GM12878 (cell line): Measurements from ENCODE around the gene CCDC63. TPM values are rescaled to one million over a fixed set of nuclear protein-coding genes. Genes with fewer than 3 reads are reported as not detected.
A peak's percentile ranks its signal among the peaks of the same experiment; 100 is the strongest.

Experiments used
- ATAC-seq: fragments of 200-7000 bp; cut with Tn5 transposase; 3 replicates; pipeline ENCODE4 v1.9.1; 2020; ENCODE audit warnings: mild to moderate bottlenecking, moderate library complexity
- BruUV-seq: library from RNA; stranded (reverse); fragments of 400-500 nt; replicated peaks from 2 replicates; lab custom pipeline; 2021; lab: Mats Ljungman, UMichigan
- CTCF ChIA-PET: fragments of 300-600 bp; sonication (Branson Sonifier 250); formaldehyde crosslinking; extraction: SDS; loops from one replicate; lab custom pipeline; 2021; ENCODE audit warnings: inconsistent platforms; lab: Yijun Ruan, JAX
- POLR2A ChIA-PET: fragments of 350-600 bp; formaldehyde crosslinking; extraction: SDS; loops from one replicate; lab custom pipeline; 2021; ENCODE audit warnings: inconsistent platforms; lab: Charles Lee
- RAD21 ChIA-PET: fragments of 300-600 bp; sonication (Branson Sonifier 250); formaldehyde crosslinking; loops from one replicate; lab custom pipeline; 2023; ENCODE audit warnings: antibody characterized with exemption; ENCODE audit not compliant: unreplicated experiment; lab: Charles Lee
- SMC1A ChIA-PET: fragments of 300-600 bp; sonication (Branson Sonifier 250); formaldehyde crosslinking; loops from one replicate; lab custom pipeline; 2023; ENCODE audit not compliant: unreplicated experiment, uncharacterized antibody; lab: Charles Lee
- DNase-seq: peaks from one replicate; pipeline ENCODE4 v3.0.0-alpha.2; 2011; ENCODE audit warnings: low read depth, low spot score
- FAIRE-seq: peaks from 3 replicates; lab custom pipeline; 2011; peaks lifted over from hg19 to GRCh38; lab: Jason Lieb, UNC
- H2AFZ ChIP-seq: 2 replicates; pipeline ENCODE4 v1.6.0; 2011; ENCODE audit warnings: low read depth, low read length, control low read depth; ENCODE audit not compliant: control insufficient read depth
- H3K27ac ChIP-seq: 2 replicates; pipeline ENCODE4 v1.5.1; 2011; ENCODE audit warnings: control low read depth; ENCODE audit not compliant: control insufficient read depth, insufficient read depth
- H3K27me3 ChIP-seq, 2 experiments: replicated peaks in 1 of 2; 2 replicates each; pipeline versions ENCODE4 v1.6.0 to v1.6.1; 2011; ENCODE audit warnings: low read length in 1 of 2; ENCODE audit not compliant: control insufficient read depth in 2 of 2, insufficient read depth in 2 of 2
- H3K36me3 ChIP-seq, 2 experiments: 2 replicates each; pipeline ENCODE4 v1.5.1; 2011; ENCODE audit warnings: low read length in 1 of 2; ENCODE audit not compliant: control insufficient read depth in 2 of 2, insufficient read depth in 2 of 2
- H3K4me1 ChIP-seq: 2 replicates; pipeline ENCODE4 v1.6.1; 2011; ENCODE audit warnings: mild to moderate bottlenecking, low read length, moderate library complexity, mixed read lengths; ENCODE audit not compliant: control insufficient read depth, insufficient read depth
- H3K4me2 ChIP-seq: 2 replicates; pipeline ENCODE4 v1.6.0; 2011; ENCODE audit warnings: control low read depth; ENCODE audit not compliant: control insufficient read depth, insufficient read depth
- H3K4me3 ChIP-seq: fragments of 200-600 bp; sonication (generic); 2 replicates; pipeline ENCODE4 v1.5.1; 2016
- H3K79me2 ChIP-seq: 2 replicates; pipeline ENCODE4 v1.6.0; 2011; ENCODE audit warnings: low read length; ENCODE audit not compliant: control insufficient read depth, insufficient read depth
- H3K9ac ChIP-seq: 2 replicates; pipeline ENCODE4 v1.8.0; 2011; ENCODE audit warnings: low read length, control low read depth, mixed read lengths; ENCODE audit not compliant: control insufficient read depth, insufficient read depth
- H3K9me3 ChIP-seq: replicated peaks from 3 replicates; pipeline ENCODE4 v1.5.1; 2011; ENCODE audit warnings: mild to moderate bottlenecking, low read length; ENCODE audit not compliant: control insufficient read depth, insufficient read depth
- H4K20me1 ChIP-seq: 2 replicates; pipeline ENCODE4 v1.6.0; 2011; ENCODE audit not compliant: control insufficient read depth, insufficient read depth
- BCL11A ChIP-seq: IDR thresholded peaks from 2 replicates; pipeline ENCODE4 v1.6.1; 2011; ENCODE audit warnings: low read depth, low read length
- CHD1 ChIP-seq: IDR thresholded peaks from 2 replicates; pipeline ENCODE4 v1.6.1; 2012; ENCODE audit warnings: low read depth, low read length, improper control_type of control experiment
- ETV6 ChIP-seq, 2 experiments: fragments of 450-650 bp in 1 of 2; IDR thresholded peaks in 1 of 2; conservative IDR thresholded peaks in 1 of 2; 2 replicates each; pipeline ENCODE4 v1.6.1; 2014; ENCODE audit warnings: antibody characterized with exemption in 1 of 2, borderline replicate concordance in 1 of 2, low read depth in 1 of 2, mild to moderate bottlenecking in 1 of 2, moderate library complexity in 1 of 2
- HCFC1 ChIP-seq: fragments of 150-350 bp; IDR thresholded peaks from 2 replicates; pipeline ENCODE4 v1.6.1; 2014; ENCODE audit warnings: low read length
- HDGF ChIP-seq: fragments of 450-650 bp; IDR thresholded peaks from 2 replicates; pipeline ENCODE4 v1.6.1; 2016; ENCODE audit warnings: antibody characterized with exemption
- IKZF1 ChIP-seq: fragments of 450-650 bp; conservative IDR thresholded peaks from 2 replicates; pipeline ENCODE4 v1.6.1; 2017; ENCODE audit warnings: antibody characterized with exemption, mild to moderate bottlenecking
- IRF3 ChIP-seq: fragments of 450-650 bp; IDR thresholded peaks from 2 replicates; pipeline ENCODE4 v1.6.1; 2014; ENCODE audit warnings: mild to moderate bottlenecking
- KAT2A ChIP-seq: conservative IDR thresholded peaks from 2 replicates; pipeline ENCODE4 v1.6.1; 2011; ENCODE audit warnings: low read depth, low read length; ENCODE audit not compliant: control insufficient read depth
- LARP7 ChIP-seq: fragments of 450-650 bp; IDR thresholded peaks from 2 replicates; pipeline ENCODE4 v1.6.1; 2017; ENCODE audit warnings: mild to moderate bottlenecking
- MTA2 ChIP-seq: fragments of 450-650 bp; IDR thresholded peaks from 2 replicates; pipeline ENCODE4 v1.6.1; 2016; ENCODE audit warnings: low read depth, mild to moderate bottlenecking, moderate library complexity
- NBN ChIP-seq: fragments of 450-650 bp; IDR thresholded peaks from 2 replicates; pipeline ENCODE4 v1.6.1; 2016
- NKRF ChIP-seq: fragments of 450-650 bp; conservative IDR thresholded peaks from 2 replicates; pipeline ENCODE4 v1.6.1; 2017; ENCODE audit warnings: mild to moderate bottlenecking, moderate library complexity
- SUPT20H ChIP-seq: IDR thresholded peaks from 2 replicates; pipeline ENCODE4 v1.6.1; 2011; ENCODE audit warnings: low read depth, mild to moderate bottlenecking, low read length, moderate library complexity, borderline replicate concordance; ENCODE audit not compliant: control insufficient read depth
- WRNIP1 ChIP-seq: IDR thresholded peaks from 2 replicates; pipeline ENCODE4 v1.6.1; 2011; ENCODE audit warnings: low read depth, low read length, improper control_type of control experiment, borderline replicate concordance
- ZSCAN29 ChIP-seq: fragments of 450-650 bp; IDR thresholded peaks from 2 replicates; pipeline ENCODE4 v1.6.1; 2017; ENCODE audit warnings: mild to moderate bottlenecking, moderate library complexity
- WGBS: methylation state at CpG from one replicate; pipeline ENCODE4 v1.1.6; 2016; ENCODE audit warnings: low lambda C conversion rate; ENCODE audit not compliant: insufficient replicate concordance, insufficient coverage; ENCODE audit errors: missing lambda C conversion rate; 5-methylcytosine and 5-hydroxymethylcytosine counted together
- in situ Hi-C: fragments of 300-500 bp; cut with MboI; formaldehyde crosslinking; loops from 9 replicates; pipeline ENCODE4 v1.14.3; 2018; ENCODE audit warnings: mixed read lengths
- intact Hi-C: fragments of 100-400 bp; cut with micrococcal nuclease; formaldehyde crosslinking; loops from one replicate; pipeline ENCODE4 v1.14.2; 2022; ENCODE audit not compliant: unreplicated experiment
- polyA plus RNA-seq, 11 experiments: library from polyadenylated mRNA; depleted of rRNA in 4 of 11; unstranded in 6 of 11; stranded (reverse) in 5 of 11; fragments of >200 nt; fragmentation: Nextera tagmentation in 4 of 11; fragmentation: Illumina TruSeq in 1 of 11; extraction: Ambion mirVana in 4 of 11; extraction: Trizol in 1 of 11; gene quantifications; 1 replicate in 1 of 11; 2 replicates in 10 of 11; pipeline versions ENCODE4 v1.2.1 to v1.2.3, GENCODE V29; 2011 to 2016; ENCODE audit warnings: inconsistent platforms in 2 of 11, missing spikeins in 2 of 11, low read depth in 1 of 11
- total RNA-seq, 4 experiments: library from RNA; depleted of rRNA in 3 of 4; stranded (reverse); fragments of >200 nt in 3 of 4; fragmentation: Illumina TruSeq in 1 of 4; extraction: Trizol in 1 of 4; gene quantifications; 2 replicates each; pipeline versions ENCODE4 v1.2.1 to v1.2.3, GENCODE V29; 2013 to 2021
- TF ChIP-seq, protein P1 (sequence below): fragments of 450-650 bp; IDR thresholded peaks from 2 replicates; pipeline ENCODE4 v1.6.1; 2017; ENCODE audit warnings: mild to moderate bottlenecking, moderate library complexity

CCDC63 gene
- total and polyA plus RNA-seq, 10 of the 15 experiments (the other 5 are each of a cell fraction or from before 2014, with no cell fraction given) = not detected

DNA sequence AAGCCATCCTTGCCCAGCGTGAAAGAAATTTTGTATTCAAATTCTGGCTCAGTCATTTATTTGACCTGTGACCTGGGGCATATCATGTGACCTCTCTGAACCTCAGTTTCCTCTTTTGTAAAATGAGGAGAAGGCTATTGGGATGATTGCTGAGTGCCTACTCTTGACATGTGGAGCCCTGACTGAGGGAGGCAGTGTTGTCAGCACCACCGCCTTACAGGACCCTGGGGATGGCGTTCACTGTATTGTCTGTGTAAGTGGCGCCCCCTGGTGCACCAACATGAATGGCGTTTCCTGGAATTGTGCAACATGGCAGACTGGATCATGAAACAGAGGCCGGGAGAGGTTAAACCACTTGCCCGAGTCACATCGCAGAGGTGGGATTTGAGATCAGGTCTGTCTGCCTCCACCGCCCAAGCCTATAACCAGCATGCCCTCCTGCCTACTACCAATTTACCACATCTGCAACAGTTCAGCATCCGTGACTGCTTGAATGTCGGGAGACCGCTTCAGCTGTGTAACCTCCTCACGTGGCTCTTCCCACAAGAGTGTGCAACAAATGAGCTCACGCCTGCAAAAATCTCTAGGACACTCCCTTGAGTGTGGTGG, 20.1 kb upstream of the CCDC63 start (continued):
- TF ChIP-seq WRNIP1 = 0 out of 2 replicates have a peak, but pooled peaks have one; percentile 34
- no peak for TF ChIP-seq KAT2A
- no peak for TF ChIP-seq HDGF
- no peak; the same call in 1 of the 2 replicates for TF ChIP-seq NBN
- TF ChIP-seq ZSCAN29 = no peak
- 0 out of 2 replicates have a peak, but pooled peaks have one; percentile 19 for TF ChIP-seq IRF3
- no peak for TF ChIP-seq MTA2

- Histone ChIP-seq H2AFZ (no peak overlapping the region), H3K9ac (no peak overlapping the region), H3K9me3 (no peaks in the 10 kb centered on the region), H3K4me2 (no peak overlapping the region), H3K27me3 (no peaks in the 10 kb centered on the region), H3K4me1 (no peaks in the 10 kb centered on the region), H3K79me2 (no peaks in the 10 kb centered on the region), H3K36me3 (no peaks in the 10 kb centered on the region), H3K27ac (no peak overlapping the region), H3K4me3 (no peak overlapping the region), H4K20me1 (no peaks in the 10 kb centered on the region)
- RAD21 ChIA-PET = interaction anchor here (0.5 to 6.4 kb wide), 3 partner anchors 32 to 129 kb away, joined by 3 to 36 read pairs (median 3); no protein-coding TSS in a partner anchor
- POLR2A ChIA-PET = interaction anchor here (0.7 kb wide), 1 partner anchor 398 kb away, joined by 4 read pairs; no protein-coding TSS in a partner anchor
- intact Hi-C loops (loop anchor here (5.0 kb wide), 1 partner anchor 317 kb away; no protein-coding TSS in a partner anchor), in situ Hi-C loops (loop anchor here (5.0 kb wide), 2 partner anchors 127 to 212 kb away; no protein-coding TSS in a partner anchor)
- FAIRE-seq (no peak), DNase-seq (no peak), ATAC-seq (no peak)
- BruUV-seq = no TSS peak
- 76% methylated on average over 10 of the region's 10 CpGs for WGBS
- SMC1A ChIA-PET = interaction anchor here (0.7 to 1.0 kb wide), 2 partner anchors 59 to 125 kb away, joined by 3 read pairs; no protein-coding TSS in a partner anchor
- CTCF ChIA-PET = interaction anchor here (0.7 to 6.0 kb wide), 7 partner anchors 58 to 379 kb away, joined by 3 to 36 read pairs (median 6); partner anchors contain the start of gene ARPC3
- TF ChIP-seq ETV6 (conservative IDR thresholded peaks at IDR 0.05 in 1 of 2, IDR thresholded peaks at IDR 0.05 in 1 of 2; ENCODE audit: borderline replicate concordance in 1 of 2, low read depth in 1 of 2) (no peak), SUPT20H (no peak), NKRF (no peak), BCL11A (no peak), HCFC1 (no peak), IKZF1 (no peak), CHD1 (no peak), LARP7 (no peak)
- TF ChIP-seq, protein P1, sequence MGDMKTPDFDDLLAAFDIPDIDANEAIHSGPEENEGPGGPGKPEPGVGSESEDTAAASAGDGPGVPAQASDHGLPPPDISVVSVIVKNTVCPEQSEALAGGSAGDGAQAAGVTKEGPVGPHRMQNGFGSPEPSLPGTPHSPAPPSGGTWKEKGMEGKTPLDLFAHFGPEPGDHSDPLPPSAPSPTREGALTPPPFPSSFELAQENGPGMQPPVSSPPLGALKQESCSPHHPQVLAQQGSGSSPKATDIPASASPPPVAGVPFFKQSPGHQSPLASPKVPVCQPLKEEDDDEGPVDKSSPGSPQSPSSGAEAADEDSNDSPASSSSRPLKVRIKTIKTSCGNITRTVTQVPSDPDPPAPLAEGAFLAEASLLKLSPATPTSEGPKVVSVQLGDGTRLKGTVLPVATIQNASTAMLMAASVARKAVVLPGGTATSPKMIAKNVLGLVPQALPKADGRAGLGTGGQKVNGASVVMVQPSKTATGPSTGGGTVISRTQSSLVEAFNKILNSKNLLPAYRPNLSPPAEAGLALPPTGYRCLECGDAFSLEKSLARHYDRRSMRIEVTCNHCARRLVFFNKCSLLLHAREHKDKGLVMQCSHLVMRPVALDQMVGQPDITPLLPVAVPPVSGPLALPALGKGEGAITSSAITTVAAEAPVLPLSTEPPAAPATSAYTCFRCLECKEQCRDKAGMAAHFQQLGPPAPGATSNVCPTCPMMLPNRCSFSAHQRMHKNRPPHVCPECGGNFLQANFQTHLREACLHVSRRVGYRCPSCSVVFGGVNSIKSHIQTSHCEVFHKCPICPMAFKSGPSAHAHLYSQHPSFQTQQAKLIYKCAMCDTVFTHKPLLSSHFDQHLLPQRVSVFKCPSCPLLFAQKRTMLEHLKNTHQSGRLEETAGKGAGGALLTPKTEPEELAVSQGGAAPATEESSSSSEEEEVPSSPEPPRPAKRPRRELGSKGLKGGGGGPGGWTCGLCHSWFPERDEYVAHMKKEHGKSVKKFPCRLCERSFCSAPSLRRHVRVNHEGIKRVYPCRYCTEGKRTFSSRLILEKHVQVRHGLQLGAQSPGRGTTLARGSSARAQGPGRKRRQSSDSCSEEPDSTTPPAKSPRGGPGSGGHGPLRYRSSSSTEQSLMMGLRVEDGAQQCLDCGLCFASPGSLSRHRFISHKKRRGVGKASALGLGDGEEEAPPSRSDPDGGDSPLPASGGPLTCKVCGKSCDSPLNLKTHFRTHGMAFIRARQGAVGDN = no peak
Observed at GRCh38 chr12:110829308-110829707, 17.5 kb upstream of the CCDC63 start.
